IMR-90 (cell line): ENCODE data around the gene WWP2. TPM values are rescaled to one million over a fixed set of nuclear protein-coding genes. Genes with fewer than 3 reads are reported as not detected.

ENCODE experiments used
- ATAC-seq: fragments of 200-7000 bp; cut with Tn5 transposase; 2 replicates; pipeline ENCODE4 v1.9.1; 2020; ENCODE audit warnings: low read depth, mild to moderate bottlenecking, moderate library complexity
- BruUV-seq: library from RNA; stranded (reverse); fragments of 400-500 nt; replicated peaks from 2 replicates; lab custom pipeline; 2021; lab: Mats Ljungman, UMichigan
- CTCF ChIA-PET: fragments of 300-600 bp; formaldehyde crosslinking; extraction: SDS; loops from one replicate; lab custom pipeline; 2021; ENCODE audit warnings: antibody characterized with exemption; lab: Yijun Ruan, JAX
- POLR2A ChIA-PET: fragments of 300-600 bp; sonication (Branson Sonifier 250); formaldehyde crosslinking; loops from one replicate; lab custom pipeline; 2022; ENCODE audit warnings: antibody characterized with exemption; ENCODE audit not compliant: unreplicated experiment; lab: Charles Lee
- DNase-seq: peaks from one replicate; pipeline ENCODE4 v3.0.0; 2013
- H2AFZ ChIP-seq: replicated peaks from 2 replicates; pipeline ENCODE3; 2013; ENCODE audit warnings: low read length, mild to moderate bottlenecking; ENCODE audit not compliant: poor library complexity
- H2AK5ac ChIP-seq: 2 replicates; pipeline ENCODE4 v1.6.1; 2013; ENCODE audit warnings: low read depth, low read length, inconsistent platforms
- H2AK9ac ChIP-seq: replicated peaks from 2 replicates; pipeline ENCODE3; 2013; ENCODE audit warnings: mild to moderate bottlenecking, low read depth, low read length, moderate library complexity; ENCODE audit not compliant: poor library complexity
- H2BK120ac ChIP-seq: 2 replicates; pipeline ENCODE4 v1.6.1; 2013; ENCODE audit warnings: low read depth, low read length, inconsistent platforms
- H2BK15ac ChIP-seq: 3 replicates; pipeline ENCODE4 v1.6.1; 2013; ENCODE audit warnings: low read depth, low read length, inconsistent platforms
- H2BK20ac ChIP-seq: 2 replicates; pipeline ENCODE4 v1.6.1; 2013; ENCODE audit warnings: low read depth, mild to moderate bottlenecking, inconsistent platforms, low read length, moderate library complexity
- H2BK5ac ChIP-seq: 2 replicates; pipeline ENCODE4 v1.6.1; 2013; ENCODE audit warnings: mild to moderate bottlenecking, low read depth, low read length, inconsistent platforms; ENCODE audit not compliant: poor library complexity, severe bottlenecking
- H3K14ac ChIP-seq: replicated peaks from 2 replicates; pipeline ENCODE4 v1.6.1; 2013; ENCODE audit warnings: low read depth, low read length, inconsistent platforms
- H3K18ac ChIP-seq: 2 replicates; pipeline ENCODE4 v1.6.1; 2013; ENCODE audit warnings: low read depth, low read length, control low read depth
- H3K23ac ChIP-seq: 2 replicates; pipeline ENCODE4 v1.6.1; 2013; ENCODE audit warnings: low read depth, low read length, inconsistent platforms
- H3K27ac ChIP-seq: 2 replicates; pipeline ENCODE4 v1.5.1; 2013; ENCODE audit warnings: mild to moderate bottlenecking, control low read depth, low read length; ENCODE audit not compliant: insufficient read depth
- H3K27me3 ChIP-seq: 2 replicates; pipeline ENCODE4 v1.6.1; 2013; ENCODE audit warnings: low read length; ENCODE audit not compliant: control insufficient read depth, insufficient read depth
- H3K36me3 ChIP-seq: 2 replicates; pipeline ENCODE4 v1.6.1; 2013; ENCODE audit warnings: low read length, mixed read lengths; ENCODE audit not compliant: control insufficient read depth, insufficient read depth
- H3K4ac ChIP-seq: 2 replicates; pipeline ENCODE4 v1.6.1; 2013; ENCODE audit warnings: low read depth, low read length, inconsistent platforms
- H3K4me1 ChIP-seq: 2 replicates; pipeline ENCODE4 v1.6.1; 2013; ENCODE audit warnings: low read length, mixed read lengths; ENCODE audit not compliant: control insufficient read depth, insufficient read depth
- H3K4me2 ChIP-seq: 2 replicates; pipeline ENCODE4 v1.6.1; 2013; ENCODE audit warnings: low read depth, mild to moderate bottlenecking, control low read depth, low read length, moderate library complexity
- H3K4me3 ChIP-seq: 2 replicates; pipeline ENCODE4 v1.5.1; 2013; ENCODE audit warnings: low read depth, mild to moderate bottlenecking, control low read depth, low read length, moderate library complexity; ENCODE audit not compliant: insufficient read depth
- H3K56ac ChIP-seq: 2 replicates; pipeline ENCODE4 v1.6.1; 2013; ENCODE audit warnings: low read length, inconsistent platforms; ENCODE audit not compliant: insufficient read depth; ENCODE audit errors: extremely low read depth
- H3K79me1 ChIP-seq, 2 experiments: 2 replicates each; pipeline ENCODE4 v1.6.1; 2013; ENCODE audit warnings: low read length in 2 of 2, inconsistent platforms in 1 of 2, low read depth in 1 of 2
- H3K9ac ChIP-seq: 2 replicates; pipeline ENCODE4 v1.6.1; 2013; ENCODE audit warnings: low read depth, low read length, control low read depth
- H3K9me1 ChIP-seq: 2 replicates; pipeline ENCODE4 v1.6.1; 2013; ENCODE audit warnings: low read length, inconsistent platforms; ENCODE audit not compliant: insufficient read depth
- H3K9me3 ChIP-seq: 2 replicates; pipeline ENCODE4 v1.6.1; 2013; ENCODE audit warnings: low read length; ENCODE audit not compliant: control insufficient read depth, insufficient read depth
- H4K20me1 ChIP-seq: 2 replicates; pipeline ENCODE4 v1.6.1; 2013; ENCODE audit warnings: low read length, inconsistent platforms; ENCODE audit not compliant: insufficient read depth
- H4K5ac ChIP-seq: 2 replicates; pipeline ENCODE4 v1.6.1; 2013; ENCODE audit warnings: mild to moderate bottlenecking, low read depth, low read length, control low read depth
- H4K8ac ChIP-seq, 2 experiments: 2 replicates each; pipeline ENCODE4 v1.6.1; 2013; ENCODE audit warnings: low read depth in 2 of 2, low read length in 2 of 2, control low read depth in 1 of 2, inconsistent platforms in 1 of 2
- H4K91ac ChIP-seq: 2 replicates; pipeline ENCODE4 v1.6.1; 2013; ENCODE audit warnings: low read depth, low read length, inconsistent platforms; ENCODE audit not compliant: insufficient read depth
- CTCF ChIP-seq: conservative IDR thresholded peaks from 2 replicates; pipeline ENCODE4 v1.5.1; 2012; ENCODE audit warnings: mild to moderate bottlenecking, low read depth, low read length, improper control_type of control experiment
- ELK1 ChIP-seq: fragments of 150-350 bp; IDR thresholded peaks from 2 replicates; pipeline ENCODE4 v1.6.1; 2016; ENCODE audit warnings: low read depth, mild to moderate bottlenecking, low read length, moderate library complexity, borderline replicate concordance
- MAZ ChIP-seq: IDR thresholded peaks from 2 replicates; pipeline ENCODE4 v1.6.1; 2012; ENCODE audit warnings: low read depth, mild to moderate bottlenecking, low read length, improper control_type of control experiment, moderate library complexity, borderline replicate concordance
- RAD21 ChIP-seq: IDR thresholded peaks from 2 replicates; pipeline ENCODE4 v1.6.1; 2012; ENCODE audit warnings: low read length, improper control_type of control experiment
- RCOR1 ChIP-seq: IDR thresholded peaks from 2 replicates; pipeline ENCODE4 v1.6.1; 2012; ENCODE audit warnings: mild to moderate bottlenecking, low read length, improper control_type of control experiment; ENCODE audit not compliant: insufficient replicate concordance
- WGBS, 2 experiments: methylation state at CpG; one replicate each; pipeline versions ENCODE4 v1.1.5 to v1.1.7; 2013; ENCODE audit warnings: missing lambda C conversion rate in 2 of 2; ENCODE audit not compliant: insufficient read length in 1 of 2; ENCODE audit errors: extremely low coverage in 2 of 2; 5-methylcytosine and 5-hydroxymethylcytosine counted together
- dilution Hi-C: fragments of 300-500 bp; cut with HindIII; formaldehyde crosslinking; loops from one replicate; pipeline ENCODE4 v1.14.3; 2018; ENCODE audit warnings: low sequenced_read_pairs; ENCODE audit not compliant: unreplicated experiment
- in situ Hi-C: fragments of 300-500 bp; cut with MboI; formaldehyde crosslinking; loops from 3 replicates; pipeline ENCODE4 v1.14.3; 2019; ENCODE audit warnings: low sequenced_read_pairs, inconsistent platforms, mixed read lengths
- intact Hi-C: fragments of 100-400 bp; cut with micrococcal nuclease; formaldehyde crosslinking; loops from 2 replicates; pipeline ENCODE4 v1.10.0; 2022
- polyA plus RNA-seq, 3 experiments: library from polyadenylated mRNA; depleted of rRNA; stranded (reverse); fragments of >200 nt; gene quantifications; 2 replicates each; pipeline ENCODE4 v1.2.3, GENCODE V29; 2012; ENCODE audit warnings: low replicate concordance in 1 of 3
- total RNA-seq: library from RNA; depleted of rRNA; stranded (reverse); fragments of >200 nt; gene quantifications from 2 replicates; pipeline ENCODE4 v1.2.3, GENCODE V29; 2012
- TF ChIP-seq, protein P1 (sequence below): fragments of 150-350 bp; IDR thresholded peaks from 2 replicates; pipeline ENCODE4 v1.6.1; 2017; ENCODE audit warnings: mild to moderate bottlenecking, antibody characterized with exemption, low read length, low read depth

The WWP2 gene
- total and polyA plus RNA-seq, 2 of the 4 experiments (the other 2 are of a cell fraction) = 12.7 to 13.7 TPM

- Histone ChIP-seq H2BK5ac (no peak overlapping the region), H3K4me2 (no peak overlapping the region), H2BK15ac (no peak overlapping the region), H2BK20ac (no peak overlapping the region), H3K27ac (no peak overlapping the region), H3K27me3 (no peaks in the 10 kb centered on the region), H3K79me1 (peaks cover 0 to 18% of the 10 kb centered on the region in 2 experiments; a peak in 3 of 4 replicates), H3K9me3 (no peaks in the 10 kb centered on the region), H3K14ac (no peak overlapping the region), H4K20me1 (no peaks in the 10 kb centered on the region), H3K4ac (no peak overlapping the region), H4K5ac (no peak overlapping the region), H3K4me1 (peaks cover 11% of the 10 kb centered on the region), H3K18ac (no peak overlapping the region), H3K23ac (no peak overlapping the region), H3K9me1 (peaks cover 13% of the 10 kb centered on the region; the same call in 1 of the 2 replicates), H2BK120ac (no peak overlapping the region), H4K91ac (no peak overlapping the region), H2AFZ (peak overlapping the region; percentile 8), H3K56ac (no peak overlapping the region), H3K4me3 (no peak overlapping the region), H2AK5ac (no peak overlapping the region), H4K8ac (0 out of 4 replicates have a peak overlapping the region, but pooled peaks of 1 of the 2 experiments have one; percentile 8), H3K36me3 (peaks cover 7% of the 10 kb centered on the region; the same call in 1 of the 2 replicates), H2AK9ac (no peak overlapping the region), H3K9ac (no peak overlapping the region)
- no peak for TF ChIP-seq CTCF
- TF ChIP-seq ELK1 = no peak
- no peak for TF ChIP-seq RCOR1
- no peak for TF ChIP-seq RAD21
- TF ChIP-seq, protein P1, sequence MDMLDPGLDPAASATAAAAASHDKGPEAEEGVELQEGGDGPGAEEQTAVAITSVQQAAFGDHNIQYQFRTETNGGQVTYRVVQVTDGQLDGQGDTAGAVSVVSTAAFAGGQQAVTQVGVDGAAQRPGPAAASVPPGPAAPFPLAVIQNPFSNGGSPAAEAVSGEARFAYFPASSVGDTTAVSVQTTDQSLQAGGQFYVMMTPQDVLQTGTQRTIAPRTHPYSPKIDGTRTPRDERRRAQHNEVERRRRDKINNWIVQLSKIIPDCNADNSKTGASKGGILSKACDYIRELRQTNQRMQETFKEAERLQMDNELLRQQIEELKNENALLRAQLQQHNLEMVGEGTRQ = no peak
- no peak for TF ChIP-seq MAZ
- BruUV-seq = no TSS peak
- in situ Hi-C loops (no loop called here), dilution Hi-C loops (no loop called here), intact Hi-C loops (no loop called here)
- ChIA-PET CTCF (interaction anchor here (0.5 to 0.9 kb wide), 3 partner anchors 16 to 126 kb away, joined by 3 read pairs; no protein-coding TSS in a partner anchor), POLR2A (no interaction called here)
- DNase-seq (peak; percentile 60), ATAC-seq (peak; percentile 44; the same call in 1 of the 2 replicates)
- 69% methylated on average over 2 of the region's 17 CpGs; no CpG with 5 or more reads in 1 of the 2 experiments for WGBS, 2 experiments
These were observed 165.1 kb downstream of the WWP2 start for GRCh38 chr16:69927056-69927757.
